ENCODE data around the gene TMEM30B.

DNA sequence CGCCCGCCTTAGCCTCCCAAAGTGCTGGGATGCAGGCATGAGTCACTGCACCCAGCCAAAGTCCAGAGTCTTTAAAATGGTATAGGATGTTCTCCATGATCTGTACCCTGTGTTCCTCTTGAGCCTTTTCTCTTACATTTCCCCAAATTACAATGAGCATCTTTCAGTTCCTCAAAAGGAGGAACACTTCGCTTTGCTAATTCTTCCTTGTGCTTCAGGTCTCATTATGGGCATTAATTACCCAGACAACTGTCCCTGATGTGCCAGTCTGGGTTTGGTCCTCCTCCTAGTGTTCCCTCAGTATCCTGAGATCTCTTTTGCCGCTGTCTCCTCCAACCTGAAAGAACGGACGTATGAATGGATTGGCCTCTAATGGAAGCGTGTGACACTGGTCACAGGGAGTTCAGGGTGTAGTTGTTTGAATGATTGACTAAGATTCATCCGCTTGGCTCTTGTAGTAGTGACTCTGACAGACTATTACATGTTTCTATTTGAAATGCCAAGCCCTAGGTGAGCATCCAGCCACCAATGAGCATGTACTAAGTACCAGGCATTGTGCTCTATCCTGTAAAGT lies 48.4 kb upstream of the TMEM30B start:
- TF ChIP-seq, protein P1, sequence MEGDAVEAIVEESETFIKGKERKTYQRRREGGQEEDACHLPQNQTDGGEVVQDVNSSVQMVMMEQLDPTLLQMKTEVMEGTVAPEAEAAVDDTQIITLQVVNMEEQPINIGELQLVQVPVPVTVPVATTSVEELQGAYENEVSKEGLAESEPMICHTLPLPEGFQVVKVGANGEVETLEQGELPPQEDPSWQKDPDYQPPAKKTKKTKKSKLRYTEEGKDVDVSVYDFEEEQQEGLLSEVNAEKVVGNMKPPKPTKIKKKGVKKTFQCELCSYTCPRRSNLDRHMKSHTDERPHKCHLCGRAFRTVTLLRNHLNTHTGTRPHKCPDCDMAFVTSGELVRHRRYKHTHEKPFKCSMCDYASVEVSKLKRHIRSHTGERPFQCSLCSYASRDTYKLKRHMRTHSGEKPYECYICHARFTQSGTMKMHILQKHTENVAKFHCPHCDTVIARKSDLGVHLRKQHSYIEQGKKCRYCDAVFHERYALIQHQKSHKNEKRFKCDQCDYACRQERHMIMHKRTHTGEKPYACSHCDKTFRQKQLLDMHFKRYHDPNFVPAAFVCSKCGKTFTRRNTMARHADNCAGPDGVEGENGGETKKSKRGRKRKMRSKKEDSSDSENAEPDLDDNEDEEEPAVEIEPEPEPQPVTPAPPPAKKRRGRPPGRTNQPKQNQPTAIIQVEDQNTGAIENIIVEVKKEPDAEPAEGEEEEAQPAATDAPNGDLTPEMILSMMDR (IDR thresholded peaks at IDR 0.05; ENCODE audit: insufficient read depth, low read length) = no peak
- TF ChIP-seq, protein P2, sequence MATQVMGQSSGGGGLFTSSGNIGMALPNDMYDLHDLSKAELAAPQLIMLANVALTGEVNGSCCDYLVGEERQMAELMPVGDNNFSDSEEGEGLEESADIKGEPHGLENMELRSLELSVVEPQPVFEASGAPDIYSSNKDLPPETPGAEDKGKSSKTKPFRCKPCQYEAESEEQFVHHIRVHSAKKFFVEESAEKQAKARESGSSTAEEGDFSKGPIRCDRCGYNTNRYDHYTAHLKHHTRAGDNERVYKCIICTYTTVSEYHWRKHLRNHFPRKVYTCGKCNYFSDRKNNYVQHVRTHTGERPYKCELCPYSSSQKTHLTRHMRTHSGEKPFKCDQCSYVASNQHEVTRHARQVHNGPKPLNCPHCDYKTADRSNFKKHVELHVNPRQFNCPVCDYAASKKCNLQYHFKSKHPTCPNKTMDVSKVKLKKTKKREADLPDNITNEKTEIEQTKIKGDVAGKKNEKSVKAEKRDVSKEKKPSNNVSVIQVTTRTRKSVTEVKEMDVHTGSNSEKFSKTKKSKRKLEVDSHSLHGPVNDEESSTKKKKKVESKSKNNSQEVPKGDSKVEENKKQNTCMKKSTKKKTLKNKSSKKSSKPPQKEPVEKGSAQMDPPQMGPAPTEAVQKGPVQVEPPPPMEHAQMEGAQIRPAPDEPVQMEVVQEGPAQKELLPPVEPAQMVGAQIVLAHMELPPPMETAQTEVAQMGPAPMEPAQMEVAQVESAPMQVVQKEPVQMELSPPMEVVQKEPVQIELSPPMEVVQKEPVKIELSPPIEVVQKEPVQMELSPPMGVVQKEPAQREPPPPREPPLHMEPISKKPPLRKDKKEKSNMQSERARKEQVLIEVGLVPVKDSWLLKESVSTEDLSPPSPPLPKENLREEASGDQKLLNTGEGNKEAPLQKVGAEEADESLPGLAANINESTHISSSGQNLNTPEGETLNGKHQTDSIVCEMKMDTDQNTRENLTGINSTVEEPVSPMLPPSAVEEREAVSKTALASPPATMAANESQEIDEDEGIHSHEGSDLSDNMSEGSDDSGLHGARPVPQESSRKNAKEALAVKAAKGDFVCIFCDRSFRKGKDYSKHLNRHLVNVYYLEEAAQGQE (IDR thresholded peaks at IDR 0.05; ENCODE audit: insufficient replicate concordance, low read depth) = no peak
- TF ChIP-seq POLR2AphosphoS5 (IDR thresholded peaks at IDR 0.05; ENCODE audit: low read depth) = no peak
